WTC11 (cell line): ENCODE data around the gene GJD2. TPM values are rescaled to one million over a fixed set of nuclear protein-coding genes. Genes with fewer than 3 reads are reported as not detected.

ENCODE experiments used
- ATAC-seq: fragments of 200-7000 bp; cut with Tn5 transposase; 2 replicates; pipeline ENCODE4 v1.10.0; 2021; ENCODE audit warnings: mild to moderate bottlenecking, moderate library complexity
- CTCF ChIA-PET: fragments of 300-600 bp; sonication (Branson Sonifier 250); formaldehyde crosslinking; loops from one replicate; lab custom pipeline; 2021; ENCODE audit warnings: antibody characterized with exemption; lab: Charles Lee
- POLR2A ChIA-PET: fragments of 350-600 bp; sonication (Branson Sonifier 250); formaldehyde crosslinking; loops from one replicate; lab custom pipeline; 2021; ENCODE audit warnings: antibody characterized with exemption; lab: Charles Lee
- DNase-seq: peaks from one replicate; pipeline ENCODE4 v3.0.0; 2021; ENCODE audit warnings: low spot score
- H3K27ac Mint-ChIP-seq: 2 replicates; pipeline ENCODE4 v1.8.0; 2021; ENCODE audit warnings: mixed read lengths
- H3K27me3 Mint-ChIP-seq: 2 replicates; pipeline ENCODE4 v1.8.0; 2021; ENCODE audit warnings: low read depth, mild to moderate bottlenecking, moderate library complexity, mixed read lengths
- H3K36me3 Mint-ChIP-seq: 2 replicates; pipeline ENCODE4 v1.8.0; 2021; ENCODE audit warnings: mixed read lengths
- H3K4me1 Mint-ChIP-seq: 2 replicates; pipeline ENCODE4 v1.8.0; 2022; ENCODE audit warnings: mixed read lengths
- H3K4me3 Mint-ChIP-seq: 2 replicates; pipeline ENCODE4 v1.8.0; 2021; ENCODE audit warnings: mild to moderate bottlenecking, moderate library complexity, mixed read lengths
- H3K9me3 Mint-ChIP-seq: 2 replicates; pipeline ENCODE4 v1.8.0; 2021; ENCODE audit warnings: mixed read lengths
- JUN ChIP-seq: sonication (generic); formaldehyde crosslinking; IDR thresholded peaks from 2 replicates; pipeline ENCODE4 v1.8.0; 2023; ENCODE audit warnings: mild to moderate bottlenecking, missing genetic modification reagents
- MYBL2 ChIP-seq: sonication (generic); formaldehyde crosslinking; IDR thresholded peaks from 2 replicates; pipeline ENCODE4 v1.8.1; 2023; ENCODE audit warnings: mild to moderate bottlenecking, moderate library complexity, missing genetic modification reagents
- NFE2L1 ChIP-seq: sonication (generic); formaldehyde crosslinking; IDR thresholded peaks from 2 replicates; pipeline ENCODE4 v1.8.1; 2023; ENCODE audit warnings: missing genetic modification reagents
- NFYB ChIP-seq: sonication (generic); formaldehyde crosslinking; conservative IDR thresholded peaks from 2 replicates; pipeline ENCODE4 v1.8.0; 2022; ENCODE audit warnings: low read depth, missing genetic modification reagents
- NR1H2 ChIP-seq: sonication (generic); formaldehyde crosslinking; IDR thresholded peaks from 2 replicates; pipeline ENCODE4 v1.9.0; 2021; ENCODE audit warnings: mild to moderate bottlenecking, moderate library complexity, missing genetic modification reagents
- NR3C1 ChIP-seq: sonication (generic); formaldehyde crosslinking; conservative IDR thresholded peaks from 2 replicates; pipeline ENCODE4 v1.8.1; 2023; ENCODE audit warnings: low read depth, mild to moderate bottlenecking, missing genetic modification reagents
- SP1 ChIP-seq: sonication (generic); formaldehyde crosslinking; conservative IDR thresholded peaks from 2 replicates; pipeline ENCODE4 v1.8.1; 2022; ENCODE audit warnings: missing genetic modification reagents
- ZNF219 ChIP-seq: sonication (generic); formaldehyde crosslinking; IDR thresholded peaks from 2 replicates; pipeline ENCODE4 v1.8.0; 2023; ENCODE audit warnings: missing genetic modification reagents, mild to moderate bottlenecking, borderline replicate concordance
- ZNF317 ChIP-seq: sonication (generic); formaldehyde crosslinking; IDR thresholded peaks from 2 replicates; pipeline ENCODE4 v1.8.1; 2023; ENCODE audit warnings: low read depth, mild to moderate bottlenecking, moderate library complexity, missing genetic modification reagents, borderline replicate concordance
- ZNF423 ChIP-seq: fragments of 250-450 bp; sonication (Bioruptor Pico); IDR thresholded peaks from 2 replicates; pipeline ENCODE4 v2.1.2; 2022; ENCODE audit warnings: mild to moderate bottlenecking, moderate library complexity
- total RNA-seq: library from RNA; stranded (reverse); gene quantifications from 3 replicates; pipeline ENCODE4 v1.2.3, GENCODE V29; 2021
- TF ChIP-seq, protein P1 (sequence below): sonication (generic); formaldehyde crosslinking; IDR thresholded peaks from 2 replicates; pipeline ENCODE4 v1.8.0; 2022; ENCODE audit warnings: missing genetic modification reagents
- TF ChIP-seq, protein P2 (sequence below): sonication (generic); formaldehyde crosslinking; IDR thresholded peaks from 2 replicates; pipeline ENCODE4 v1.8.1; 2023; ENCODE audit warnings: mild to moderate bottlenecking, missing genetic modification reagents, moderate library complexity
- TF ChIP-seq, protein P3 (sequence below): fragments of 250-450 bp; sonication (Bioruptor Pico); conservative IDR thresholded peaks from 2 replicates; pipeline ENCODE4 v1.9.0; 2021; ENCODE audit warnings: mild to moderate bottlenecking
- TF ChIP-seq, protein P4 (sequence below): fragments of 250-450 bp; sonication (Bioruptor Pico); IDR thresholded peaks from 2 replicates; pipeline ENCODE4 v1.9.0; 2021; ENCODE audit warnings: moderate library complexity, mild to moderate bottlenecking, inconsistent platforms, borderline replicate concordance
- TF ChIP-seq, protein P5 (sequence below): sonication (generic); formaldehyde crosslinking; conservative IDR thresholded peaks from 2 replicates; pipeline ENCODE4 v1.8.1; 2023; ENCODE audit warnings: mild to moderate bottlenecking, low read depth, missing genetic modification reagents, moderate library complexity

Gene GJD2
- total RNA-seq, 1 experiment from 2014 or later, result 0.22 TPM

DNA sequence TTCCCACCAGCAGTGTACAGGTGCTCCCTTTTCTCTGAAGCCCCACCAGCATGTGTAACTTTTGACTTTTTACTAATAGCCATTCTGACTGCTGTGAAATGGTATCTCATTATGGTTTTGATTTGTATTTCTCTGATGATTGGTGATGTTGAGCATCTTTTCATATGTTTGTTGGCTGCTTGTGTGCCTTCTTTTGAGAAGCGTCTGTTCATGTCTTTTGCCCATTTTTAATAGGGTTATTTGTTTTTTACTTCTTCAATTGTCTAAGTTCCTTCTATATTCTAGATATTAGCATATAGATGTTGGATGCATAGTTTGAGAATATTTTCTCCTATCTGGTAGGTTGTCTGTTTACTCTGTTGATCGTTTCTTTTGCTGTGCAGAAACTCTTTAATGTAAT, 25.9 kb upstream of the GJD2 start:
- no peak overlapping the region for H3K4me3 Mint-ChIP-seq
- POLR2A ChIA-PET, result no interaction called here
- H3K27ac Mint-ChIP-seq, result no peak overlapping the region
- CTCF ChIA-PET, result no interaction called here
- TF ChIP-seq SP1 (CRISPR knock-in tag) (no peak), NFE2L1 (CRISPR knock-in tag) (no peak), MYBL2 (no peak), ZNF317 (no peak)
- TF ChIP-seq, protein P1, sequence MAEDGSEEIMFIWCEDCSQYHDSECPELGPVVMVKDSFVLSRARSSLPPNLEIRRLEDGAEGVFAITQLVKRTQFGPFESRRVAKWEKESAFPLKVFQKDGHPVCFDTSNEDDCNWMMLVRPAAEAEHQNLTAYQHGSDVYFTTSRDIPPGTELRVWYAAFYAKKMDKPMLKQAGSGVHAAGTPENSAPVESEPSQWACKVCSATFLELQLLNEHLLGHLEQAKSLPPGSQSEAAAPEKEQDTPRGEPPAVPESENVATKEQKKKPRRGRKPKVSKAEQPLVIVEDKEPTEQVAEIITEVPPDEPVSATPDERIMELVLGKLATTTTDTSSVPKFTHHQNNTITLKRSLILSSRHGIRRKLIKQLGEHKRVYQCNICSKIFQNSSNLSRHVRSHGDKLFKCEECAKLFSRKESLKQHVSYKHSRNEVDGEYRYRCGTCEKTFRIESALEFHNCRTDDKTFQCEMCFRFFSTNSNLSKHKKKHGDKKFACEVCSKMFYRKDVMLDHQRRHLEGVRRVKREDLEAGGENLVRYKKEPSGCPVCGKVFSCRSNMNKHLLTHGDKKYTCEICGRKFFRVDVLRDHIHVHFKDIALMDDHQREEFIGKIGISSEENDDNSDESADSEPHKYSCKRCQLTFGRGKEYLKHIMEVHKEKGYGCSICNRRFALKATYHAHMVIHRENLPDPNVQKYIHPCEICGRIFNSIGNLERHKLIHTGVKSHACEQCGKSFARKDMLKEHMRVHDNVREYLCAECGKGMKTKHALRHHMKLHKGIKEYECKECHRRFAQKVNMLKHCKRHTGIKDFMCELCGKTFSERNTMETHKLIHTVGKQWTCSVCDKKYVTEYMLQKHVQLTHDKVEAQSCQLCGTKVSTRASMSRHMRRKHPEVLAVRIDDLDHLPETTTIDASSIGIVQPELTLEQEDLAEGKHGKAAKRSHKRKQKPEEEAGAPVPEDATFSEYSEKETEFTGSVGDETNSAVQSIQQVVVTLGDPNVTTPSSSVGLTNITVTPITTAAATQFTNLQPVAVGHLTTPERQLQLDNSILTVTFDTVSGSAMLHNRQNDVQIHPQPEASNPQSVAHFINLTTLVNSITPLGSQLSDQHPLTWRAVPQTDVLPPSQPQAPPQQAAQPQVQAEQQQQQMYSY (CRISPR knock-in tag), result no peak
- H3K27me3 Mint-ChIP-seq, result no peaks in the 10 kb centered on the region; the same call in none of the 2 replicates
- DNase-seq (no peak), ATAC-seq (no peak)
- H3K4me1 Mint-ChIP-seq, result no peaks in the 10 kb centered on the region
- H3K9me3 Mint-ChIP-seq, result peaks cover 20% of the 10 kb centered on the region
- no peaks in the 10 kb centered on the region for H3K36me3 Mint-ChIP-seq

DNA sequence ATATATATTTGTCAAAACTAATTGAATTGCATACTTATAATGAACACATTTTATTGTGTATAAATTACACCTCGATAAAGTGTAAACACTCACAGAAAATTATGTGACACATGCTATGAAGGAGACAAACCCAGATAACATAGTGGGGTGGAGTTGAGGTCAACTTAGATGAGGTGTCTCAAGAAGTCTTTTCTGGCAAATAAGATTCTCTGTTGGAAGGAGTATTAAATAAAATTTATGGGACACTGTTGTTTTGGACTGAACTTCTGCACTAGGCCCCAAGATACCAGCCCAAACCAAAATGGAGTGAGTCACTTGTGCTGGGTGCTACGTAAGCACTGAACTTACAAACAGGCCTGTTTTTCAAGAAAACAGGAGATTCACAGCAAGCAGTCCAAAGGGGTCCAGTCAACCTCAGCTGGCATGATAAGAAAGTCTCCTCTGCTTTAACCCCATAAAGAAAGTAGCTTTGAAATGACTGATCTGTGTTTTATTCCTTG, 21.9 kb upstream of the GJD2 start:
- H3K27me3 Mint-ChIP-seq, result no peaks in the 10 kb centered on the region; the same call in none of the 2 replicates
- no peak overlapping the region for H3K27ac Mint-ChIP-seq
- no peak for ATAC-seq
- H3K4me1 Mint-ChIP-seq, result peaks cover 10% of the 10 kb centered on the region
- peaks cover 16% of the 10 kb centered on the region for H3K9me3 Mint-ChIP-seq
- no peak for DNase-seq
- POLR2A ChIA-PET, result no interaction called here
- H3K4me3 Mint-ChIP-seq, result no peak overlapping the region
- TF ChIP-seq ZNF219, result no peak
- TF ChIP-seq, protein P2, sequence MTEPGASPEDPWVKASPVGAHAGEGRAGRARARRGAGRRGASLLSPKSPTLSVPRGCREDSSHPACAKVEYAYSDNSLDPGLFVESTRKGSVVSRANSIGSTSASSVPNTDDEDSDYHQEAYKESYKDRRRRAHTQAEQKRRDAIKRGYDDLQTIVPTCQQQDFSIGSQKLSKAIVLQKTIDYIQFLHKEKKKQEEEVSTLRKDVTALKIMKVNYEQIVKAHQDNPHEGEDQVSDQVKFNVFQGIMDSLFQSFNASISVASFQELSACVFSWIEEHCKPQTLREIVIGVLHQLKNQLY, result no peak
- TF ChIP-seq, protein P3, sequence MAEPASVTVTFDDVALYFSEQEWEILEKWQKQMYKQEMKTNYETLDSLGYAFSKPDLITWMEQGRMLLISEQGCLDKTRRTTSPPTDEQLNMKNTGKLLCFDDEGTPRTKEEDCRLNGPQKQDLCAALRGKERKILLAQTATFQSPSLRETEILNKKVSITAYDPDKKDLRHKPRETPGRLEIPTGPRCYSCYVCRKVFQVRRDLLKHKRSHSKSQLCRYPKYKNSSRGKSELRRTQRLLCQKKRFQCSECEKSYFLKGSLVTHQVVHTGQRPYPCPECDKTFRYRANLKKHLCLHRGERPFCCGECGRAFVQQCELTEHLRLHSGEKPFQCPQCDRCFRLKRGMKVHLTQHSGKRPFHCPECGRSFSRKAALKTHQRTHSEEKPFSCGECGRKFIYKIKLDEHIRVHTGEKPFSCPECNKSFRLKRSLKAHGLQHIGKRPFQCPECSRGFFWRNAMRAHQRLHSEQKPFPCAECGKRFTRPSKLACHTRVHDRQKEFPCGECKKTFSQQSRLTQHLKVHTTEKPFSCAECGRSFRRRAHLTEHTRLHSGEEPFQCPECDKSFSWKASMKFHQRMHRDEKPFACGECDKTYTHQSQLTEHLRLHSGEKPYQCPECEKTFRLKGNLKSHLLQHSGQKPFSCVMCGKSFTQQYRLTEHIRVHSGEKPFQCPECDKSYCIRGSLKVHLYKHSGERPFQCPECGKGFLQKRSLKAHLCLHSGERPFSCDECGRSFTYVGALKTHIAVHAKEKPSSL (CRISPR knock-in tag), result no peak
- TF ChIP-seq, protein P4, sequence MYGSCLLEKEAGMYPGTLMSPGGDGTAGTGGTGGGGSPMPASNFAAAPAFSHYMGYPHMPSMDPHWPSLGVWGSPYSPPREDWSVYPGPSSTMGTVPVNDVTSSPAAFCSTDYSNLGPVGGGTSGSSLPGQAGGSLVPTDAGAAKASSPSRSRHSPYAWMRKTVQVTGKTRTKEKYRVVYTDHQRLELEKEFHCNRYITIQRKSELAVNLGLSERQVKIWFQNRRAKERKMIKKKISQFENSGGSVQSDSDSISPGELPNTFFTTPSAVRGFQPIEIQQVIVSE (CRISPR knock-in tag), result no peak
- no peak for TF ChIP-seq NR1H2 (CRISPR knock-in tag)
- no peak for TF ChIP-seq NFYB (CRISPR knock-in tag)
- TF ChIP-seq NR3C1 (CRISPR knock-in tag), result no peak
- TF ChIP-seq JUN (CRISPR knock-in tag), result no peak
- TF ChIP-seq, protein P5, sequence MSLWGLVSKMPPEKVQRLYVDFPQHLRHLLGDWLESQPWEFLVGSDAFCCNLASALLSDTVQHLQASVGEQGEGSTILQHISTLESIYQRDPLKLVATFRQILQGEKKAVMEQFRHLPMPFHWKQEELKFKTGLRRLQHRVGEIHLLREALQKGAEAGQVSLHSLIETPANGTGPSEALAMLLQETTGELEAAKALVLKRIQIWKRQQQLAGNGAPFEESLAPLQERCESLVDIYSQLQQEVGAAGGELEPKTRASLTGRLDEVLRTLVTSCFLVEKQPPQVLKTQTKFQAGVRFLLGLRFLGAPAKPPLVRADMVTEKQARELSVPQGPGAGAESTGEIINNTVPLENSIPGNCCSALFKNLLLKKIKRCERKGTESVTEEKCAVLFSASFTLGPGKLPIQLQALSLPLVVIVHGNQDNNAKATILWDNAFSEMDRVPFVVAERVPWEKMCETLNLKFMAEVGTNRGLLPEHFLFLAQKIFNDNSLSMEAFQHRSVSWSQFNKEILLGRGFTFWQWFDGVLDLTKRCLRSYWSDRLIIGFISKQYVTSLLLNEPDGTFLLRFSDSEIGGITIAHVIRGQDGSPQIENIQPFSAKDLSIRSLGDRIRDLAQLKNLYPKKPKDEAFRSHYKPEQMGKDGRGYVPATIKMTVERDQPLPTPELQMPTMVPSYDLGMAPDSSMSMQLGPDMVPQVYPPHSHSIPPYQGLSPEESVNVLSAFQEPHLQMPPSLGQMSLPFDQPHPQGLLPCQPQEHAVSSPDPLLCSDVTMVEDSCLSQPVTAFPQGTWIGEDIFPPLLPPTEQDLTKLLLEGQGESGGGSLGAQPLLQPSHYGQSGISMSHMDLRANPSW, result no peak
- no peak for TF ChIP-seq NFE2L1 (CRISPR knock-in tag)
- no peak for TF ChIP-seq ZNF423 (CRISPR knock-in tag)
- CTCF ChIA-PET, result no interaction called here
- H3K36me3 Mint-ChIP-seq, result no peaks in the 10 kb centered on the region
